IMR-90 (cell line): ENCODE data around the gene PTPRH. TPM values are rescaled to one million over a fixed set of nuclear protein-coding genes. Genes with fewer than 3 reads are reported as not detected.

ENCODE experiments used
- ATAC-seq: fragments of 200-7000 bp; cut with Tn5 transposase; 2 replicates; pipeline ENCODE4 v1.9.1; 2020; ENCODE audit warnings: low read depth, mild to moderate bottlenecking, moderate library complexity
- BruUV-seq: library from RNA; stranded (reverse); fragments of 400-500 nt; replicated peaks from 2 replicates; lab custom pipeline; 2021; lab: Mats Ljungman, UMichigan
- CTCF ChIA-PET: fragments of 300-600 bp; formaldehyde crosslinking; extraction: SDS; loops from one replicate; lab custom pipeline; 2021; ENCODE audit warnings: antibody characterized with exemption; lab: Yijun Ruan, JAX
- POLR2A ChIA-PET: fragments of 300-600 bp; sonication (Branson Sonifier 250); formaldehyde crosslinking; loops from one replicate; lab custom pipeline; 2022; ENCODE audit warnings: antibody characterized with exemption; ENCODE audit not compliant: unreplicated experiment; lab: Charles Lee
- DNase-seq: peaks from one replicate; pipeline ENCODE4 v3.0.0; 2013
- H2AFZ ChIP-seq: replicated peaks from 2 replicates; pipeline ENCODE3; 2013; ENCODE audit warnings: low read length, mild to moderate bottlenecking; ENCODE audit not compliant: poor library complexity
- H2AK5ac ChIP-seq: 2 replicates; pipeline ENCODE4 v1.6.1; 2013; ENCODE audit warnings: low read depth, low read length, inconsistent platforms
- H2AK9ac ChIP-seq: replicated peaks from 2 replicates; pipeline ENCODE3; 2013; ENCODE audit warnings: mild to moderate bottlenecking, low read depth, low read length, moderate library complexity; ENCODE audit not compliant: poor library complexity
- H2BK120ac ChIP-seq: 2 replicates; pipeline ENCODE4 v1.6.1; 2013; ENCODE audit warnings: low read depth, low read length, inconsistent platforms
- H2BK15ac ChIP-seq: 3 replicates; pipeline ENCODE4 v1.6.1; 2013; ENCODE audit warnings: low read depth, low read length, inconsistent platforms
- H2BK20ac ChIP-seq: 2 replicates; pipeline ENCODE4 v1.6.1; 2013; ENCODE audit warnings: low read depth, mild to moderate bottlenecking, inconsistent platforms, low read length, moderate library complexity
- H2BK5ac ChIP-seq: 2 replicates; pipeline ENCODE4 v1.6.1; 2013; ENCODE audit warnings: mild to moderate bottlenecking, low read depth, low read length, inconsistent platforms; ENCODE audit not compliant: poor library complexity, severe bottlenecking
- H3K14ac ChIP-seq: replicated peaks from 2 replicates; pipeline ENCODE4 v1.6.1; 2013; ENCODE audit warnings: low read depth, low read length, inconsistent platforms
- H3K18ac ChIP-seq: 2 replicates; pipeline ENCODE4 v1.6.1; 2013; ENCODE audit warnings: low read depth, low read length, control low read depth
- H3K23ac ChIP-seq: 2 replicates; pipeline ENCODE4 v1.6.1; 2013; ENCODE audit warnings: low read depth, low read length, inconsistent platforms
- H3K27ac ChIP-seq: 2 replicates; pipeline ENCODE4 v1.5.1; 2013; ENCODE audit warnings: mild to moderate bottlenecking, control low read depth, low read length; ENCODE audit not compliant: insufficient read depth
- H3K27me3 ChIP-seq: 2 replicates; pipeline ENCODE4 v1.6.1; 2013; ENCODE audit warnings: low read length; ENCODE audit not compliant: control insufficient read depth, insufficient read depth
- H3K36me3 ChIP-seq: 2 replicates; pipeline ENCODE4 v1.6.1; 2013; ENCODE audit warnings: low read length, mixed read lengths; ENCODE audit not compliant: control insufficient read depth, insufficient read depth
- H3K4ac ChIP-seq: 2 replicates; pipeline ENCODE4 v1.6.1; 2013; ENCODE audit warnings: low read depth, low read length, inconsistent platforms
- H3K4me1 ChIP-seq: 2 replicates; pipeline ENCODE4 v1.6.1; 2013; ENCODE audit warnings: low read length, mixed read lengths; ENCODE audit not compliant: control insufficient read depth, insufficient read depth
- H3K4me2 ChIP-seq: 2 replicates; pipeline ENCODE4 v1.6.1; 2013; ENCODE audit warnings: low read depth, mild to moderate bottlenecking, control low read depth, low read length, moderate library complexity
- H3K4me3 ChIP-seq: 2 replicates; pipeline ENCODE4 v1.5.1; 2013; ENCODE audit warnings: low read depth, mild to moderate bottlenecking, control low read depth, low read length, moderate library complexity; ENCODE audit not compliant: insufficient read depth
- H3K56ac ChIP-seq: 2 replicates; pipeline ENCODE4 v1.6.1; 2013; ENCODE audit warnings: low read length, inconsistent platforms; ENCODE audit not compliant: insufficient read depth; ENCODE audit errors: extremely low read depth
- H3K79me1 ChIP-seq, 2 experiments: 2 replicates each; pipeline ENCODE4 v1.6.1; 2013; ENCODE audit warnings: low read length in 2 of 2, inconsistent platforms in 1 of 2, low read depth in 1 of 2
- H3K9ac ChIP-seq: 2 replicates; pipeline ENCODE4 v1.6.1; 2013; ENCODE audit warnings: low read depth, low read length, control low read depth
- H3K9me1 ChIP-seq: 2 replicates; pipeline ENCODE4 v1.6.1; 2013; ENCODE audit warnings: low read length, inconsistent platforms; ENCODE audit not compliant: insufficient read depth
- H3K9me3 ChIP-seq: 2 replicates; pipeline ENCODE4 v1.6.1; 2013; ENCODE audit warnings: low read length; ENCODE audit not compliant: control insufficient read depth, insufficient read depth
- H4K20me1 ChIP-seq: 2 replicates; pipeline ENCODE4 v1.6.1; 2013; ENCODE audit warnings: low read length, inconsistent platforms; ENCODE audit not compliant: insufficient read depth
- H4K5ac ChIP-seq: 2 replicates; pipeline ENCODE4 v1.6.1; 2013; ENCODE audit warnings: mild to moderate bottlenecking, low read depth, low read length, control low read depth
- H4K8ac ChIP-seq, 2 experiments: 2 replicates each; pipeline ENCODE4 v1.6.1; 2013; ENCODE audit warnings: low read depth in 2 of 2, low read length in 2 of 2, control low read depth in 1 of 2, inconsistent platforms in 1 of 2
- H4K91ac ChIP-seq: 2 replicates; pipeline ENCODE4 v1.6.1; 2013; ENCODE audit warnings: low read depth, low read length, inconsistent platforms; ENCODE audit not compliant: insufficient read depth
- BHLHE40 ChIP-seq: fragments of 150-350 bp; IDR thresholded peaks from 2 replicates; pipeline ENCODE4 v1.6.1; 2016; ENCODE audit warnings: mild to moderate bottlenecking, low read depth, low read length
- CEBPB ChIP-seq: IDR thresholded peaks from 2 replicates; pipeline ENCODE4 v1.6.1; 2012; ENCODE audit warnings: low read depth, low read length, improper control_type of control experiment
- CHD1 ChIP-seq: IDR thresholded peaks from 2 replicates; pipeline ENCODE4 v1.6.1; 2012; ENCODE audit warnings: low read depth, low read length, improper control_type of control experiment
- ELK1 ChIP-seq: fragments of 150-350 bp; IDR thresholded peaks from 2 replicates; pipeline ENCODE4 v1.6.1; 2016; ENCODE audit warnings: low read depth, mild to moderate bottlenecking, low read length, moderate library complexity, borderline replicate concordance
- FOS ChIP-seq: fragments of 150-350 bp; IDR thresholded peaks from 2 replicates; pipeline ENCODE4 v1.6.1; 2016; ENCODE audit warnings: low read depth, low read length
- MAFK ChIP-seq: IDR thresholded peaks from 2 replicates; pipeline ENCODE4 v1.6.1; 2012; ENCODE audit warnings: low read depth, low read length, improper control_type of control experiment
- MAZ ChIP-seq: IDR thresholded peaks from 2 replicates; pipeline ENCODE4 v1.6.1; 2012; ENCODE audit warnings: low read depth, mild to moderate bottlenecking, low read length, improper control_type of control experiment, moderate library complexity, borderline replicate concordance
- MXI1 ChIP-seq: IDR thresholded peaks from 2 replicates; pipeline ENCODE4 v1.6.1; 2012; ENCODE audit warnings: low read depth, mild to moderate bottlenecking, low read length, moderate library complexity, borderline replicate concordance
- NFE2L2 ChIP-seq: fragments of 150-350 bp; IDR thresholded peaks from 2 replicates; pipeline ENCODE4 v1.6.1; 2016; ENCODE audit warnings: low read depth, mild to moderate bottlenecking, low read length
- POLR2A ChIP-seq: IDR thresholded peaks from 2 replicates; pipeline ENCODE4 v1.6.1; 2012; ENCODE audit warnings: mild to moderate bottlenecking, low read depth, low read length
- RAD21 ChIP-seq: IDR thresholded peaks from 2 replicates; pipeline ENCODE4 v1.6.1; 2012; ENCODE audit warnings: low read length, improper control_type of control experiment
- RCOR1 ChIP-seq: IDR thresholded peaks from 2 replicates; pipeline ENCODE4 v1.6.1; 2012; ENCODE audit warnings: mild to moderate bottlenecking, low read length, improper control_type of control experiment; ENCODE audit not compliant: insufficient replicate concordance
- RFX5 ChIP-seq: IDR thresholded peaks from 2 replicates; pipeline ENCODE4 v1.8.0; 2012; ENCODE audit warnings: low read depth, mild to moderate bottlenecking, low read length, moderate library complexity
- SMC3 ChIP-seq: fragments of 150-350 bp; IDR thresholded peaks from 2 replicates; pipeline ENCODE4 v1.6.1; 2016; ENCODE audit warnings: low read depth, mild to moderate bottlenecking, antibody characterized with exemption, low read length, moderate library complexity
- USF2 ChIP-seq: fragments of 150-350 bp; IDR thresholded peaks from 2 replicates; pipeline ENCODE4 v1.6.1; 2017; ENCODE audit warnings: mild to moderate bottlenecking, antibody characterized with exemption, low read length, low read depth
- WGBS, 2 experiments: methylation state at CpG; one replicate each; pipeline versions ENCODE4 v1.1.5 to v1.1.7; 2013; ENCODE audit warnings: missing lambda C conversion rate in 2 of 2; ENCODE audit not compliant: insufficient read length in 1 of 2; ENCODE audit errors: extremely low coverage in 2 of 2; 5-methylcytosine and 5-hydroxymethylcytosine counted together
- dilution Hi-C: fragments of 300-500 bp; cut with HindIII; formaldehyde crosslinking; loops from one replicate; pipeline ENCODE4 v1.14.3; 2018; ENCODE audit warnings: low sequenced_read_pairs; ENCODE audit not compliant: unreplicated experiment
- in situ Hi-C: fragments of 300-500 bp; cut with MboI; formaldehyde crosslinking; loops from 3 replicates; pipeline ENCODE4 v1.14.3; 2019; ENCODE audit warnings: low sequenced_read_pairs, inconsistent platforms, mixed read lengths
- intact Hi-C: fragments of 100-400 bp; cut with micrococcal nuclease; formaldehyde crosslinking; loops from 2 replicates; pipeline ENCODE4 v1.10.0; 2022
- polyA plus RNA-seq, 3 experiments: library from polyadenylated mRNA; depleted of rRNA; stranded (reverse); fragments of >200 nt; gene quantifications; 2 replicates each; pipeline ENCODE4 v1.2.3, GENCODE V29; 2012; ENCODE audit warnings: low replicate concordance in 1 of 3
- total RNA-seq: library from RNA; depleted of rRNA; stranded (reverse); fragments of >200 nt; gene quantifications from 2 replicates; pipeline ENCODE4 v1.2.3, GENCODE V29; 2012
- TF ChIP-seq, protein P1 (sequence below): conservative IDR thresholded peaks from 2 replicates; pipeline ENCODE4 v1.5.1; 2012; ENCODE audit warnings: mild to moderate bottlenecking, low read depth, low read length, improper control_type of control experiment

The PTPRH gene
- total and polyA plus RNA-seq, 2 of the 4 experiments (the other 2 are of a cell fraction) = 1.3 to 3.4 TPM

DNA sequence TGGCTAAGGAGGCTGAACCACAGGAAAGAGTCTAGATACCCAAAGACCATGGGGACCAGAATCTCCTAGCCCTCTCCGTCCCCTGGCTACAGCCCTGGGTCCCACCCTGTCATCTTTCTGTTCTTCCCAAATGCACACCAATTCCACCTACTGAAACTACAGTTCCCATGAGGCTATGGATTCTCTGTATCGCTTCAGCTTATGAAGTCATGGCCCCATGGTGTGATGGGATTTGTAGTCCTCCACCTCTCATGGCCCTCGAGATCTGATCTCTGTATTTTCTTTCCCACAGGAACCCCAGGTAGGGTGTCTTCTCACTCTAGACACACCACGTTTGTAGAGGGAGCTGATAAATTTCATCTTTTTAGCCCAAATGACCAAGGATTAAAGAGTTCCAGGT is 11.8 kb downstream of the PTPRH start:
- intact Hi-C loops = no loop called here
- Histone ChIP-seq H3K18ac (no peak overlapping the region), H2BK15ac (no peak overlapping the region), H2BK5ac (no peak overlapping the region), H3K9me3 (no peaks in the 10 kb centered on the region), H2AFZ (no peak overlapping the region), H3K14ac (no peak overlapping the region), H3K9me1 (no peaks in the 10 kb centered on the region; the same call in 1 of the 2 replicates), H3K56ac (no peak overlapping the region), H3K27me3 (peaks cover 2% of the 10 kb centered on the region), H4K5ac (no peak overlapping the region), H2AK9ac (no peak overlapping the region), H3K4me1 (no peaks in the 10 kb centered on the region), H2BK20ac (no peak overlapping the region), H3K36me3 (no peaks in the 10 kb centered on the region), H3K27ac (no peak overlapping the region), H3K79me1 (no peaks in the 10 kb centered on the region), H4K8ac (no peak overlapping the region), H4K91ac (no peak overlapping the region), H3K4me3 (no peak overlapping the region), H3K23ac (no peak overlapping the region), H2AK5ac (no peak overlapping the region), H3K4me2 (no peak overlapping the region), H2BK120ac (no peak overlapping the region), H4K20me1 (no peaks in the 10 kb centered on the region), H3K9ac (no peak overlapping the region), H3K4ac (no peak overlapping the region)
- no CpG with 5 or more reads among the region's 4 CpGs for WGBS, 2 experiments
- CTCF ChIA-PET = no interaction called here
- TF ChIP-seq CEBPB (no peak), NFE2L2 (no peak), RCOR1 (no peak), POLR2A (no peak), SMC3 (no peak), USF2 (no peak), ELK1 (no peak), CHD1 (no peak), FOS (no peak), MXI1 (no peak), MAFK (no peak), MAZ (no peak), RAD21 (no peak), BHLHE40 (no peak), RFX5 (no peak)
- TF ChIP-seq, protein P1, sequence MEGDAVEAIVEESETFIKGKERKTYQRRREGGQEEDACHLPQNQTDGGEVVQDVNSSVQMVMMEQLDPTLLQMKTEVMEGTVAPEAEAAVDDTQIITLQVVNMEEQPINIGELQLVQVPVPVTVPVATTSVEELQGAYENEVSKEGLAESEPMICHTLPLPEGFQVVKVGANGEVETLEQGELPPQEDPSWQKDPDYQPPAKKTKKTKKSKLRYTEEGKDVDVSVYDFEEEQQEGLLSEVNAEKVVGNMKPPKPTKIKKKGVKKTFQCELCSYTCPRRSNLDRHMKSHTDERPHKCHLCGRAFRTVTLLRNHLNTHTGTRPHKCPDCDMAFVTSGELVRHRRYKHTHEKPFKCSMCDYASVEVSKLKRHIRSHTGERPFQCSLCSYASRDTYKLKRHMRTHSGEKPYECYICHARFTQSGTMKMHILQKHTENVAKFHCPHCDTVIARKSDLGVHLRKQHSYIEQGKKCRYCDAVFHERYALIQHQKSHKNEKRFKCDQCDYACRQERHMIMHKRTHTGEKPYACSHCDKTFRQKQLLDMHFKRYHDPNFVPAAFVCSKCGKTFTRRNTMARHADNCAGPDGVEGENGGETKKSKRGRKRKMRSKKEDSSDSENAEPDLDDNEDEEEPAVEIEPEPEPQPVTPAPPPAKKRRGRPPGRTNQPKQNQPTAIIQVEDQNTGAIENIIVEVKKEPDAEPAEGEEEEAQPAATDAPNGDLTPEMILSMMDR = no peak
- DNase-seq (no peak), ATAC-seq (no peak)
- in situ Hi-C loops = no loop called here
- no TSS peak for BruUV-seq
- POLR2A ChIA-PET = no interaction called here
- dilution Hi-C loops = no loop called here
